Uterus (tissue), 2 donors: ENCODE results near the gene ATXN10.

ENCODE experiments used
- POLR2A ChIP-seq, 2 donors: fragments of 450-650 bp; IDR thresholded peaks; one replicate each; pipeline ENCODE4 v1.6.1; 2016; ENCODE audit warnings: antibody characterized with exemption in 2 of 2, mild to moderate bottlenecking in 1 of 2, moderate library complexity in 1 of 2
- TF ChIP-seq, protein P1 (sequence below), 4 experiments: fragments of 200-600 bp in 2 of 4; fragments of 450-650 bp in 2 of 4; sonication (generic) in 2 of 4; IDR thresholded peaks; one replicate each; pipeline ENCODE4 v1.5.1; 2016 to 2019; ENCODE audit warnings: antibody characterized with exemption in 4 of 4, mild to moderate bottlenecking in 2 of 4, moderate library complexity in 1 of 4

- TF ChIP-seq, protein P1, sequence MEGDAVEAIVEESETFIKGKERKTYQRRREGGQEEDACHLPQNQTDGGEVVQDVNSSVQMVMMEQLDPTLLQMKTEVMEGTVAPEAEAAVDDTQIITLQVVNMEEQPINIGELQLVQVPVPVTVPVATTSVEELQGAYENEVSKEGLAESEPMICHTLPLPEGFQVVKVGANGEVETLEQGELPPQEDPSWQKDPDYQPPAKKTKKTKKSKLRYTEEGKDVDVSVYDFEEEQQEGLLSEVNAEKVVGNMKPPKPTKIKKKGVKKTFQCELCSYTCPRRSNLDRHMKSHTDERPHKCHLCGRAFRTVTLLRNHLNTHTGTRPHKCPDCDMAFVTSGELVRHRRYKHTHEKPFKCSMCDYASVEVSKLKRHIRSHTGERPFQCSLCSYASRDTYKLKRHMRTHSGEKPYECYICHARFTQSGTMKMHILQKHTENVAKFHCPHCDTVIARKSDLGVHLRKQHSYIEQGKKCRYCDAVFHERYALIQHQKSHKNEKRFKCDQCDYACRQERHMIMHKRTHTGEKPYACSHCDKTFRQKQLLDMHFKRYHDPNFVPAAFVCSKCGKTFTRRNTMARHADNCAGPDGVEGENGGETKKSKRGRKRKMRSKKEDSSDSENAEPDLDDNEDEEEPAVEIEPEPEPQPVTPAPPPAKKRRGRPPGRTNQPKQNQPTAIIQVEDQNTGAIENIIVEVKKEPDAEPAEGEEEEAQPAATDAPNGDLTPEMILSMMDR (IDR thresholded peaks at IDR 0.05) = no peak
- no peak for TF ChIP-seq POLR2A (IDR thresholded peaks at IDR 0.05)
Measured at GRCh38 chr22:45788522-45788921, 116.9 kb downstream of the ATXN10 start.
